HG03045 (cell line): ENCODE data around the gene STH.
"Not testable (repeated sequence)": the region's sequence is repeated elsewhere in the genome, so short reads cannot be mapped to it uniquely, and the experiment has no call there.

Experiments used
- ATAC-seq: cut with Tn5 transposase; IDR thresholded peaks from one replicate; pipeline ENCODE4 v1.9.1; 2021; ENCODE audit warnings: mild to moderate bottlenecking, moderate library complexity; ENCODE audit not compliant: unreplicated experiment

The STH gene, protein sequence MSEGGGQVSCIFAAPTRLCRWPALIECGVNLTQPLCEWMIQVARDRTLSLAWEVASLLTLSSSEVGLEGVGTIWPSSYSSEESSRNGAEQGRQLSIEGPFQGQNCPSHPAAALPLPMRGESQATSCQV

DNA sequence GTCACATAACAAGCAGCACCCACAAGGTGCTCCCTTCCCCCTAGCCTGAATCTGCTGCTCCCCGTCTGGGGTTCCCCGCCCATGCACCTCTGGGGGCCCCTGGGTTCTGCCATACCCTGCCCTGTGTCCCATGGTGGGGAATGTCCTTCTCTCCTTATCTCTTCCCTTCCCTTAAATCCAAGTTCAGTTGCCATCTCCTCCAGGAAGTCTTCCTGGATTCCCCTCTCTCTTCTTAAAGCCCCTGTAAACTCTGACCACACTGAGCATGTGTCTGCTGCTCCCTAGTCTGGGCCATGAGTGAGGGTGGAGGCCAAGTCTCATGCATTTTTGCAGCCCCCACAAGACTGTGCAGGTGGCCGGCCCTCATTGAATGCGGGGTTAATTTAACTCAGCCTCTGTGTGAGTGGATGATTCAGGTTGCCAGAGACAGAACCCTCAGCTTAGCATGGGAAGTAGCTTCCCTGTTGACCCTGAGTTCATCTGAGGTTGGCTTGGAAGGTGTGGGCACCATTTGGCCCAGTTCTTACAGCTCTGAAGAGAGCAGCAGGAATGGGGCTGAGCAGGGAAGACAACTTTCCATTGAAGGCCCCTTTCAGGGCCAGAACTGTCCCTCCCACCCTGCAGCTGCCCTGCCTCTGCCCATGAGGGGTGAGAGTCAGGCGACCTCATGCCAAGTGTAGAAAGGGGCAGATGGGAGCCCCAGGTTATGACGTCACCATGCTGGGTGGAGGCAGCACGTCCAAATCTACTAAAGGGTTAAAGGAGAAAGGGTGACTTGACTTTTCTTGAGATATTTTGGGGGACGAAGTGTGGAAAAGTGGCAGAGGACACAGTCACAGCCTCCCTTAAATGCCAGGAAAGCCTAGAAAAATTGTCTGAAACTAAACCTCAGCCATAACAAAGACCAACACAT is at the start of gene STH:
TSS of gene STH (plus strand) at position 264 of the 913 bp plus-strand sequence. CDS start at position 294, 30 bp downstream.
- no peak for ATAC-seq

- no peak for ATAC-seq
Measured at GRCh38 chr17:45949755-45950320, 49.2 kb upstream of the STH start.

GRCh38 chr17:45950888-45951287 is 48.2 kb upstream of the STH start:
- no peak for ATAC-seq

- ATAC-seq: no peak
Measured at GRCh38 chr17:45951403-45951802, 47.6 kb upstream of the STH start.

DNA sequence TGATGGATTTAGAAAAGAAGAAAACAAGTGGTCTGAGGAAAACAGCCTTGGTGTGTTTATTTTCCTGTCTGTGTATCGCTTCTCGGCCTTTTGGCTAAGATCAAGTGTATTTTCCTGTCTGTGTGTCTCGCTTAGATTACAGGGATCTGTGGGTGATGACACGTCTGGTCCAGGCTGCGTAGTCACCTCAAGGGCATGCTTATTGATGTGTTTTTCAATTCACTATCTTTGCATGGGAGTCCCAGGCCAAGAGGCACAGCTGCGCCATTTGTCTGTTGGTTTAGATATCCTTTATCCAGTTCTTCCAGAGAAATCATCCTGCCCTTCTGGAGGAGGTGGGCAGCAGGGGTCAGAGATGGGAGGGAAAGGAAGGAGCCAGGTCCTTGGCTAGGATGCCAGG is 47.1 kb upstream of the STH start:
- ATAC-seq: no peak

- no peak for ATAC-seq
Measured at GRCh38 chr17:45952814-45953320, 46.2 kb upstream of the STH start.

GRCh38 chr17:45953561-45953960 is 45.5 kb upstream of the STH start:
- ATAC-seq: no peak

DNA sequence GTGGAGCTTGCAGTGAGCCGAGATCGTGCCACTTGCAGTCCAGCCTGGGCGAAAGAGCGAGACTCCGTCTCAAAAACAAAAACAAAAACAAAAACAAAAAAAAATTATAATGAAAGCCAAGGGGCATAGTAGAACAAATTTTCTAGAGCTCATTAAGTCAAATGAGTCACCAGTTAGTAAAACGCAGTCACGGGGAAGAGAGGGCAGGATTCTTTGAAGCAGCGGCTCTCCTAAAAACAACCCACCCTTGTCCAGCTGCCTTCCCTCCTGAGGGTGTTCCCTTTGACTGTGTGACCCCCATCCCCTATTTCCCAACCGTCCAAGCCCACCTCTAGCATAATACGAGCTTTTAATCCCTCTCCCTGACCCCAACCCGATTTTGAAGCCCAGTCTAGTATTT is 44.1 kb upstream of the STH start:
- ATAC-seq: no peak

- ATAC-seq: no peak
Measured at GRCh38 chr17:45955326-45955725, 43.7 kb upstream of the STH start.

DNA sequence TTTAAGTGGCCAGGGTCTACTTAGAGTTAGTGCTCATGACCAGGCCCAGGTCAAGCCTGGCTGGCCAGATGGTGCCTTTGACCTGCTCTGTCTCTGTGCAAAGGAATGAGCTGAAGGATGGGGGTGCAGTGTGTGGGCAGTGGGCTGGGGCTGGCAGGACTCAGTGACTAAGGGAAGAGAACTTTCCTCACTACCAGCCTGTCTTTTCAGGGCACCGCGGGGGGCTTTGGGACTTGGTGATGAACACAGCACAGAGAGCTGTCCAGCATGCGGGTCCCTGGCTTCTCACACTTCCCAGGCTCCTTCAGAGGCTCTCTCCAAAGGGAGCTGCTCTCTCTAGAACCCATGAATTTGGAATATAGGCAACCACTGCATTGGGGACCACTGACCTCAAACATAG is 43.0 kb upstream of the STH start:
- no peak for ATAC-seq

DNA sequence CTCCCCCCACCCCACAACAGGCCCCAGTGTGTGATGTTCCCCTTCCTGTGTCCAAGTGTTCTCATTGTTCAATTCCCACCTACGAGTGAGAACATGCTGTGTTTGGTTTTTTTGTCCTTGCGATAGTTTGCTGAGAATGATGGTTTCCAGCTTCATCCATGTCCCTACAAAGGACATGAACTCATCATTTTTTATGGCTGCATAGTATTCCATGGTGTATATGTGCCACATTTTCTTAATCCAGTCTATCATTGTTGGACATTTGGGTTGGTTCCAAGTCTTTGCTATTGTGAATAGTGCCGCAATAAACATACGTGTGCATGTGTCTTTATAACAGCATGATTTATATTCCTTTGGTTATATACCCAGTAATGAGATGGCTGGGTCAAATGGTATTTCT is 42.3 kb upstream of the STH start:
- not testable (repeated sequence) for ATAC-seq

DNA sequence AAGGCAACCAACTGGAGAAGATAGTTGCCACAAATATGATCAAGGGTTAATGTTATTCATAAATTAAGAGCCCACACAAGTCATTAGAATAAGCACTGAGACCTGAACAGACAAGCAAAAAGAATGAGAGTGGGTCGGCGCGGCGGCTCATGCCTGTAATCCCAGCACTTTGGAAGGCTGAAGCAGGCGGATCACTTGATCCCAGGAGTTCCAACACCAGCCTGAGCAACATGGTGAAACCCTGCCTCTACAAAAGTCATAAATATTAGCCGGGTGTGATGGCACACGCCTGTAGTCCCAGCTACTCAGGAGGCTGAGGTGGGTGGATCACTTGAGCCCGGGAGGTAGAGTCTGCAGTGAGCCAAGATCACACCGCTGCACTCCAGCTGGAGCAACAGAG is 40.7 kb upstream of the STH start:
- ATAC-seq: no peak

DNA sequence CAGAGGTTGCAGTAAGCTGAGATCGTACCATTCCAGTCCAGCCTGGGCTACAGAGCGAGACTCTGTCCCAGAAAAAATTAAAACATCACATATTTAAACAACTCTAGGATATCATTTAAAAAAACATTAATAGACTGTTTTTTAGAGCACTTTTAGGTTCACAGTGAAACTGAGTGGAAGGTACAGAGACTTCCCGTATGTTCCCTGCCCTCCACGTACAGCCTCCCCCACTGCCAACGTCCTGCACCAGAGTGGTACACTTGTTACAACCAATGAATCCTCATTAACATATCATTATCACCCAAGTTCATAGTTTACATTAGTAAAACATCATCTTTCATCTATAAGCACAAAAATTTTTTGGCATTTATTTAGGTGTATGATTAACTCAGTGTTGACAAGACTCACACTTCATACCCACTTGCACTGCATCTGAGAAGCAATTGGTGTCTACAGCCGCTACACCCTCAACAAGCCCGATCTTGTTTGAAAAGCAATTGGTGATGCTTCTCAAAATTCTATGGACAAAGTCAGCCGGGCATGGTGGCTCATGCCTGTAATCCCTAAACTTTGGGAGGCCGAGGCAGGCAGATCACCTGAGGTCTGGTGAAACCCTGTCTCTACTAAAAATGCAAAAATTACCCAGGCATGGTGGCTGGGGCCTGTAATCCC is 39.9 kb upstream of the STH start:
- ATAC-seq: no peak

- ATAC-seq: no peak
Measured at GRCh38 chr17:45960311-45960710, 38.7 kb upstream of the STH start.

DNA sequence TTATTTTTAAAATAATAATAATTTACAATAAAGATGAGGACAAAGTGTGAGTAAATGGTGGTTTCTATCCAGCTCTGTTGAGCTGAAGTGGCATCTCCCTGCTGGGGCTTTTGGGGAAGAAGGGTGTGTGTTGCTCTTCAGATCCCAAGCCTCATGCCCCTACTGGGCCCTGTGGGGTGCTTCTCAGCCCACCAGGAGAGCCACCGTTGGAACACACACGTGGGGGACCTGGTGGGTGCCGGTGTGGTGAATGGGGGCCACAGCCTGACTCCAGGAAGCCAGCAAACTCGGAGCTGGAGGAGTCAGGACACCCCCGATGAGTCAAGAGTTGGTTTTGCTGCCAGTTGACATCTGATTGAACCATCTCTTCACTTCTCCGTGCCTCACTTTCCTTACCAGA is 37.8 kb upstream of the STH start:
- ATAC-seq: no peak

GRCh38 chr17:45962221-45962972 is 36.7 kb upstream of the STH start:
- ATAC-seq: no peak

DNA sequence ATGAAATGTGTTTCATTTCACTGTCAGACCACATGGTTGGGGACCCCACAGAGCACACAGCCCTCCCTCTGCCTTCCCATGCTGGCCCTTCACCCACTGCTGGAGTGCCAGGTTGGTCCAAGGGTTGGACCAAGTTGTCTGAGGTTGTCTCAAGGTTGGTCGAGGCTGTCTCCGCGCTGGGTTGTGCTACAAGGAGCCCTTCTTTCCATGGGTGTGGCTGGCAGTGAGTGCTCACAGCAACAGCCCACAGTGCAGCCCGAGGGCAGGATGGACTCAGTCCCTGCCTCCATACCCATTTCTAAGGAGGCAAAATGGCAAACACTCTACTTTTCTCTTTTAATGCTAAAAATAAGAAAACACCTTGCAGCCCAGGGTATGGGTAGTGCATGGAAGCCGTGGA is 35.8 kb upstream of the STH start:
- ATAC-seq: no peak

GRCh38 chr17:45963889-45964288 is 35.2 kb upstream of the STH start:
- ATAC-seq: no peak

GRCh38 chr17:45964634-45965033 is 34.4 kb upstream of the STH start:
- no peak for ATAC-seq

GRCh38 chr17:45965812-45966211 is 33.2 kb upstream of the STH start:
- ATAC-seq: no peak
